Measurements from ENCODE around the gene CHMP3.

DNA sequence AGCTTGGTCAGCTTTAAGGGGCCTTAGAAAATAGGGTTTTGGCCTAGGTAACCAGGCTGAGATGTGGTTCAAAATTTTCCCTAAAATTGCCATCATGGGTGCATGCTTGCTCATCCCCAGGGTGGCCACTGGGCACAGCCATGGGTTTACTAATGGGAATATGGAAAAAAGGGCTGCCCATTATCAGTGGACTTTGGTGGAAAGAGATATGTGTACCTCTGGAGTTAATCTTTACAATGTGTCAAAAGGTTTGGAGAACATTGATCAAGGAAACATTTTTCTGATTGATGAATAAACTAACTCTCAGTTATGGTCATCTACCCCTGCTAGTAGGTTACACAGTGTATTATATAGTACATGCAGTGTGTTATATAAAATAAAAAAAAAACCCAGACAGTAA lies 109.0 kb downstream of the CHMP3 start:
- TF ChIP-seq, protein P1, sequence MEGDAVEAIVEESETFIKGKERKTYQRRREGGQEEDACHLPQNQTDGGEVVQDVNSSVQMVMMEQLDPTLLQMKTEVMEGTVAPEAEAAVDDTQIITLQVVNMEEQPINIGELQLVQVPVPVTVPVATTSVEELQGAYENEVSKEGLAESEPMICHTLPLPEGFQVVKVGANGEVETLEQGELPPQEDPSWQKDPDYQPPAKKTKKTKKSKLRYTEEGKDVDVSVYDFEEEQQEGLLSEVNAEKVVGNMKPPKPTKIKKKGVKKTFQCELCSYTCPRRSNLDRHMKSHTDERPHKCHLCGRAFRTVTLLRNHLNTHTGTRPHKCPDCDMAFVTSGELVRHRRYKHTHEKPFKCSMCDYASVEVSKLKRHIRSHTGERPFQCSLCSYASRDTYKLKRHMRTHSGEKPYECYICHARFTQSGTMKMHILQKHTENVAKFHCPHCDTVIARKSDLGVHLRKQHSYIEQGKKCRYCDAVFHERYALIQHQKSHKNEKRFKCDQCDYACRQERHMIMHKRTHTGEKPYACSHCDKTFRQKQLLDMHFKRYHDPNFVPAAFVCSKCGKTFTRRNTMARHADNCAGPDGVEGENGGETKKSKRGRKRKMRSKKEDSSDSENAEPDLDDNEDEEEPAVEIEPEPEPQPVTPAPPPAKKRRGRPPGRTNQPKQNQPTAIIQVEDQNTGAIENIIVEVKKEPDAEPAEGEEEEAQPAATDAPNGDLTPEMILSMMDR (conservative IDR thresholded peaks at IDR 0.05) = no peak
- TF ChIP-seq ZFX (IDR thresholded peaks at IDR 0.05) = no peak
